ENCODE results near the gene SEMA6A. TPM values are rescaled to one million over a fixed set of nuclear protein-coding genes. Genes with fewer than 3 reads are reported as not detected.
A peak's percentile ranks its signal among the peaks of the same experiment; 100 is the strongest.

Gene SEMA6A
- total RNA-seq, 4 donors from 2014 or later: 37.1 to 121 (median 111) TPM

DNA sequence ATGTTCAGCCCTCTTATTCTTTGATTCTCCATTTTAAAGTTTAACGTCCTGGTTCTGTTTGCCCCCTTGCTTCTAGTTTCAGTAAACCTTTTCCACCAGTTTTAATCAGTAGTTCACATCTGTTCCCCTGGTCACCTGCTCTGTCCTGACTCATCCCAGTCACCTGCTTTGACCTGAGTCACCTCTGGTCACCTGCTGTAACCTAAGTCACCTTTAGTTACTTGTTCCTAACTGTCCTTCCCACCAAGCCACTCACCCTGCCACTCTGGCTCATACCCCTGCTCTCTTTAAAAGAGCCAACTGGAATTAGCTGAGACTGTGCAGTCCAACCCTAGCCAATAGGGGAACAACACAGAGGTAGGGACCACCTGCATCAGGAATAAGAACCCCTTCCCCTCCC is 43.0 kb downstream of the SEMA6A start:
- H3K27ac ChIP-seq: peak overlapping the region in 1 of 4 donors; percentile 17
- no peak for TF ChIP-seq POLR2A (IDR thresholded peaks at IDR 0.05)
- TF ChIP-seq, protein P1, sequence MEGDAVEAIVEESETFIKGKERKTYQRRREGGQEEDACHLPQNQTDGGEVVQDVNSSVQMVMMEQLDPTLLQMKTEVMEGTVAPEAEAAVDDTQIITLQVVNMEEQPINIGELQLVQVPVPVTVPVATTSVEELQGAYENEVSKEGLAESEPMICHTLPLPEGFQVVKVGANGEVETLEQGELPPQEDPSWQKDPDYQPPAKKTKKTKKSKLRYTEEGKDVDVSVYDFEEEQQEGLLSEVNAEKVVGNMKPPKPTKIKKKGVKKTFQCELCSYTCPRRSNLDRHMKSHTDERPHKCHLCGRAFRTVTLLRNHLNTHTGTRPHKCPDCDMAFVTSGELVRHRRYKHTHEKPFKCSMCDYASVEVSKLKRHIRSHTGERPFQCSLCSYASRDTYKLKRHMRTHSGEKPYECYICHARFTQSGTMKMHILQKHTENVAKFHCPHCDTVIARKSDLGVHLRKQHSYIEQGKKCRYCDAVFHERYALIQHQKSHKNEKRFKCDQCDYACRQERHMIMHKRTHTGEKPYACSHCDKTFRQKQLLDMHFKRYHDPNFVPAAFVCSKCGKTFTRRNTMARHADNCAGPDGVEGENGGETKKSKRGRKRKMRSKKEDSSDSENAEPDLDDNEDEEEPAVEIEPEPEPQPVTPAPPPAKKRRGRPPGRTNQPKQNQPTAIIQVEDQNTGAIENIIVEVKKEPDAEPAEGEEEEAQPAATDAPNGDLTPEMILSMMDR (IDR thresholded peaks at IDR 0.05): no peak
- no peaks in the 10 kb centered on the region for H3K27me3 ChIP-seq
- H3K4me3 ChIP-seq: no peak overlapping the region
- H3K9me3 ChIP-seq: no peaks in the 10 kb centered on the region
- no peaks in the 10 kb centered on the region for H3K36me3 ChIP-seq
- DNase-seq: peak in 1 of 3 donors; percentile 68
- H3K4me1 ChIP-seq: peaks cover 0 to 57% (median 2%) of the 10 kb centered on the region in 4 donors

DNA sequence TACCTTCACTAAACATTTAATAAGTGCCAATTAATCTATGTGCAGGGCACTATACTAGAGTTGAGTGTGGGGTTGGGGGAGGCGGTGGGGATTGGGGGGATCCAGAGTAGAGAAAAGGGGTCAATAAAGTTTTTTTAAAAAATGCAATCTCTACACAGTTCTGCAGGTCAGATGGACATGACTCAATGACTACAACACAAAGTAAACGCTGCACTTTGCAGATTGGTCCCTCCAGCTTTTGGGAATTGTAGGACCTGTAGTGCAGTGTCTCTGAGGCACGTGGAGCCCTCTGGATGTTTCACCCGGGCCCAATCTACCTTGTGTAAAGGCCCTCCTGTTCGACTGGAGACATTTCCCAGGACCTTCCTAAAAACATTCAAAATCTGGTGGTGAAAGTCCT is 43.5 kb downstream of the SEMA6A start:
- Histone ChIP-seq H3K4me1 (peaks cover 0 to 63% (median 2%) of the 10 kb centered on the region in 4 donors), H3K4me3 (no peak overlapping the region), H3K27me3 (no peaks in the 10 kb centered on the region), H3K36me3 (no peaks in the 10 kb centered on the region), H3K9me3 (no peaks in the 10 kb centered on the region), H3K27ac (peak overlapping the region in 1 of 4 donors; percentile 17)
- TF ChIP-seq, protein P1 (IDR thresholded peaks at IDR 0.05): no peak
- no peak for TF ChIP-seq POLR2A (IDR thresholded peaks at IDR 0.05)
- no peak for DNase-seq

DNA sequence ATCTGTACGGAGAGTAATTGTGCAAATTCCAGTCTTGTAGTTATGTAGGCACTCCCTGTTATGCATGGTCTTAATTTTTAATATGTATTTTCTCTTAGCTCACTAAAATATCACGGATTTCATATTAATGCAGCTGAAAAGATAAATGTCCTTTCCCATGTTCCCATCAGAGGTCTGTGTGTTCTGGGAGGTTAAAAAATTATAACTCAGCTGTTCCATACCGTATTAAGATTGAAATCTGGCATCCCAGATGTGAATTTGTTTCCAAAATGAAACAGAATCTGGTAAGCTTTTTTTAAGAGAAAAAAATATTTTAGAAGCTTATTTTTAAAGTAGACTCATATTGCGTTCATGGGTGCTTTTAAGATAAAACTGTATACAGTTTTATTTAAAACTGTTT is 44.3 kb downstream of the SEMA6A start:
- Histone ChIP-seq H3K27me3 (no peaks in the 10 kb centered on the region), H3K4me3 (no peak overlapping the region), H3K27ac (peak overlapping the region in 2 of 4 donors; percentile 8 to 37), H3K4me1 (peaks cover 0 to 65% (median 0%) of the 10 kb centered on the region in 4 donors), H3K9me3 (no peaks in the 10 kb centered on the region), H3K36me3 (no peaks in the 10 kb centered on the region)
- TF ChIP-seq POLR2A (IDR thresholded peaks at IDR 0.05): no peak
- TF ChIP-seq, protein P1 (IDR thresholded peaks at IDR 0.05): no peak
- no peak for DNase-seq

DNA sequence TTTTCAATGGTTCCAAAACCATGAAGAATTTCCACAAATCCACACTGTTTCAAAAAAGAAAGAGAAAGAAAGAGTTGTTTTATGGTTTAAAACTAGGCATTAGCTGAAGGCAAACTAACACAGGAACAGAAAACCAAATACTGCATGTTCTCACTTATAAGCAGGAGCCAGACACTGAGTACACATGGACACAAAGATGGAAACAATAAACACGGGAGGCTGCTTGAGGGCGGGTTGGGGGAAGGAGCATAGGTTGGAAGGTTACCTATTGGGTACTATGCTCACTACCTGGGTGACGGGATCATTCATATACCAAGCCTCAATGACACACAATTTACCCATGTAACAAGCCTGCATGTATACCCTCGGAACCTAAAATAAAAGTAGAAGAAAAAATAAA is 45.0 kb downstream of the SEMA6A start:
- DNase-seq: peak in 1 of 3 donors; percentile 49
- H3K27ac ChIP-seq: peak overlapping the region in 2 of 4 donors; percentile 37 to 41
- H3K9me3 ChIP-seq: no peaks in the 10 kb centered on the region
- H3K27me3 ChIP-seq: no peaks in the 10 kb centered on the region
- TF ChIP-seq, protein P1 (IDR thresholded peaks at IDR 0.05): no peak
- TF ChIP-seq POLR2A (IDR thresholded peaks at IDR 0.05): no peak
- no peak overlapping the region for H3K4me3 ChIP-seq
- peaks cover 0 to 69% (median 0%) of the 10 kb centered on the region in 4 donors for H3K4me1 ChIP-seq
- no peaks in the 10 kb centered on the region for H3K36me3 ChIP-seq

DNA sequence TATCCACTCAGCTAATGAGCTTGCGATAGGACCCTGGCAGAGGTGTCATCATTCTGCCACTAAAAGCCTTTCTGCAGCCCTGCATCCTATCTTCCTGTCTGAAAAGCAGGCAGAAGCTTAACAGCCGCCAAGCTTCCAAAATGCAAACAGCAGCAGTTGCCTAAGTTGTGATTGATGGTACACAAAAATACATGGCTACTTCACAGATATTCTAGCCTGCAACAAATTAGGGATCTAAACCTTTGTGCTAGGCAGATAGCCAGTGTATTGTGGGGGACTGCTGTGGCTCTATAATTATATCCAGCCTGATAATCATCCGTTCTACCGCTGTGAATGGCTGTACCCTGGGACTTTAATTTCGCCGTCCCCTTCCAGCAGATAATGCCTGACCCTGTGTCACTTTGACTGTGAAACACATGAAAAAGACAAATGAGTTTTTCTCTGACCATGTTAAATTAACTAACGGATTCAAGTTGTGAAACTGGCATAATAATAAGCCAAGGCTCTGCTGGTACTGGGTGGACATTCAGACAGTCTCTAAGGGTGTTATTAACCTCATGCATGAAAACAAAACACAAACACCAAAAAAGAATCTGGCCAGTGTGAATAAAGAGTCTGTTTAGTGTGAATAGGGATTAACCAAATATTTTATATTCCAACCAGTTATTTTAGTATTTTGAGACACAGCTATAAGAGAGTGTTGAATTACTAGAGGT is 45.9 kb downstream of the SEMA6A start:
- no peaks in the 10 kb centered on the region for H3K36me3 ChIP-seq
- peak overlapping the region in 1 of 4 donors; percentile 4 for H3K4me3 ChIP-seq
- H3K9me3 ChIP-seq: no peaks in the 10 kb centered on the region
- peaks cover 0 to 69% (median 0%) of the 10 kb centered on the region in 4 donors for H3K4me1 ChIP-seq
- DNase-seq: no peak
- H3K27me3 ChIP-seq: no peaks in the 10 kb centered on the region
- H3K27ac ChIP-seq: peak overlapping the region in 2 of 4 donors; percentile 52 to 65
- TF ChIP-seq, protein P1 (IDR thresholded peaks at IDR 0.05): no peak
- TF ChIP-seq POLR2A (IDR thresholded peaks at IDR 0.05): no peak

All from Peyer's patch (tissue), 4 donors.